Thyroid gland (tissue), 4 donors: ENCODE results near the gene RAD54L.

Experiments used
- CTCF ChIP-seq, 6 experiments: fragments of 200-600 bp in 3 of 6; fragments of 450-650 bp in 3 of 6; sonication (generic) in 3 of 6; IDR thresholded peaks; one replicate each; pipeline ENCODE4 v1.5.1; 2016 to 2019; ENCODE audit warnings: antibody characterized with exemption in 6 of 6, mild to moderate bottlenecking in 2 of 6, inconsistent platforms in 1 of 6, moderate library complexity in 1 of 6
- POLR2A ChIP-seq, 2 donors: fragments of 450-650 bp; IDR thresholded peaks; one replicate each; pipeline ENCODE4 v1.6.1; 2017; ENCODE audit warnings: antibody characterized with exemption in 2 of 2, mild to moderate bottlenecking in 2 of 2, moderate library complexity in 1 of 2

- TF ChIP-seq CTCF (IDR thresholded peaks at IDR 0.05) (no peak), POLR2A (IDR thresholded peaks at IDR 0.05) (no peak)
These were observed 21.0 kb downstream of the RAD54L start for GRCh38 chr1:46268578-46268977.
